Measurements from ENCODE around the gene TMEM129. TPM values are rescaled to one million over a fixed set of nuclear protein-coding genes. Genes with fewer than 3 reads are reported as not detected.

The TMEM129 gene
- total RNA-seq, 4 donors from 2014 or later = 28.9 to 106 (median 67.1) TPM

- no peak for TF ChIP-seq POLR2A (IDR thresholded peaks at IDR 0.05)
- TF ChIP-seq, protein P1, sequence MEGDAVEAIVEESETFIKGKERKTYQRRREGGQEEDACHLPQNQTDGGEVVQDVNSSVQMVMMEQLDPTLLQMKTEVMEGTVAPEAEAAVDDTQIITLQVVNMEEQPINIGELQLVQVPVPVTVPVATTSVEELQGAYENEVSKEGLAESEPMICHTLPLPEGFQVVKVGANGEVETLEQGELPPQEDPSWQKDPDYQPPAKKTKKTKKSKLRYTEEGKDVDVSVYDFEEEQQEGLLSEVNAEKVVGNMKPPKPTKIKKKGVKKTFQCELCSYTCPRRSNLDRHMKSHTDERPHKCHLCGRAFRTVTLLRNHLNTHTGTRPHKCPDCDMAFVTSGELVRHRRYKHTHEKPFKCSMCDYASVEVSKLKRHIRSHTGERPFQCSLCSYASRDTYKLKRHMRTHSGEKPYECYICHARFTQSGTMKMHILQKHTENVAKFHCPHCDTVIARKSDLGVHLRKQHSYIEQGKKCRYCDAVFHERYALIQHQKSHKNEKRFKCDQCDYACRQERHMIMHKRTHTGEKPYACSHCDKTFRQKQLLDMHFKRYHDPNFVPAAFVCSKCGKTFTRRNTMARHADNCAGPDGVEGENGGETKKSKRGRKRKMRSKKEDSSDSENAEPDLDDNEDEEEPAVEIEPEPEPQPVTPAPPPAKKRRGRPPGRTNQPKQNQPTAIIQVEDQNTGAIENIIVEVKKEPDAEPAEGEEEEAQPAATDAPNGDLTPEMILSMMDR (IDR thresholded peaks at IDR 0.05) = peak in 1 of 6 experiments; percentile 3
- Histone ChIP-seq H3K27ac (peak overlapping the region in 1 of 4 donors; percentile 18), H3K27me3 (no peaks in the 10 kb centered on the region), H3K9me3 (no peaks in the 10 kb centered on the region), H3K36me3 (no peaks in the 10 kb centered on the region), H3K4me3 (no peak overlapping the region), H3K4me1 (peaks cover 4 to 12% (median 6%) of the 10 kb centered on the region in 4 donors)
- DNase-seq = no peak
Measured at GRCh38 chr4:1752284-1753041, 31.3 kb upstream of the TMEM129 start.

DNA sequence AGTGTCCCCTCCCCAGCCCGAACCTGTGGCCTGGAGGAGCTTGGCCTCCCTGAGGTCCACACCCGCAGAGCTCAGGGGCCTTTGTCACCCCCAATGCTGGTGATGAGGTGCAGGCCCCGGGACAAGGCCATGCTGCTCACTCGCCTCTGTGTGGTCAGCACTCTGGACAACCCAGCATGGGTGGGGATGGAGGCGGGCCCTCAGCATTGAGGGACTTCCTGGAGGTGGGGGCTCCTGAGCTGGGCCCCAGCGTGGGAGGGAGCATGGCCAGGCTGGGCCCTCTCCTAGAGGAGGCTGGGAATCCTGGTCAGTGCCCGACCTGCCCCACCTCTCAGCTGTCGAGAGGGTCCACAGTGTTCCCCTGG, 30.8 kb upstream of the TMEM129 start:
- no peak for TF ChIP-seq POLR2A (IDR thresholded peaks at IDR 0.05)
- TF ChIP-seq, protein P1 (IDR thresholded peaks at IDR 0.05) = no peak
- Histone ChIP-seq H3K4me1 (peaks cover 4 to 12% (median 6%) of the 10 kb centered on the region in 4 donors), H3K27me3 (no peaks in the 10 kb centered on the region), H3K4me3 (no peak overlapping the region), H3K36me3 (no peaks in the 10 kb centered on the region), H3K9me3 (no peaks in the 10 kb centered on the region), H3K27ac (no peak overlapping the region)
- DNase-seq = no peak

- H3K9me3 ChIP-seq = no peaks in the 10 kb centered on the region
- no peak overlapping the region for H3K27ac ChIP-seq
- H3K4me3 ChIP-seq = no peak overlapping the region
- H3K27me3 ChIP-seq = no peaks in the 10 kb centered on the region
- no peaks in the 10 kb centered on the region for H3K36me3 ChIP-seq
- peaks cover 4 to 12% (median 6%) of the 10 kb centered on the region in 4 donors for H3K4me1 ChIP-seq
- DNase-seq = no peak
- TF ChIP-seq, protein P1 (IDR thresholded peaks at IDR 0.05) = no peak
- no peak for TF ChIP-seq POLR2A (IDR thresholded peaks at IDR 0.05)
Measured at GRCh38 chr4:1751155-1751918, 30.2 kb upstream of the TMEM129 start.

DNA sequence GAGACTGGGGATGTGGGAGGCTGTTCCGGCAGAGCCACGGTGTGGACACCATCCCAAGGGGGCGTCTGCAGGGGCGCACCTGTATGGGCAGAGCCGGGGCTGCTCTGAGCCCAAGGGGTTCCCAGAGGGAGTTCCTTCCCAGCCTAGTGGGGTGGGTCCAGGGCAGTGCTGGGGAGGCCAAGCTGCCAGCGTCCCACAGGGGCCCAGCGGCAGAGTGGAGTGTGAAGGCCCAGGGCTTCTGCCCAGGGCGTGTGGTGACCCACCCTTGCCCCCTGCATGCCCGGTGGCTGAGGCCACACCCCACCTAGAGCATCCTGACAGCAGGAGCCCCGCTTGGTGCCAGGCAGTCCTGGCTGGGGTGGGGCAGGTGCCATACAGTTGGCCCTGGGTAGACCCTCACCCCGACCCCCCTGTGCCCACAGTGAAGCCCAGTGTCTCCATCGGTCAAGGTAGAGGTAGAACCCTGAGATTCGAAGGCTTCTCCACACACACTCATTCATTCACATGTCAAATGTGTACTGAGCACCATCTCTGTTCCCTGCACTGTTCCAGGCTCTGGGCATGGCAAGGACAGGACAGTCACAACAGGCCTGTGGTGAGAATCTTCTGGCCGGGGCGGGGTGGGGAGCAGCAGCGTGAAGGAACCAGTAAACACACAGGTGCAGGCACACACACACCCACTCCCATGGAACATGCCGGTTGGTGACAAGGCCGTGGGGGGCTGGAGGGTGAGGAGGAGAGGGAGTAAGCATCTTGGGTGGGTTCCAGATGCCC, 29.4 kb upstream of the TMEM129 start:
- Histone ChIP-seq H3K9me3 (no peaks in the 10 kb centered on the region), H3K4me1 (peaks cover 4 to 12% (median 6%) of the 10 kb centered on the region in 4 donors), H3K27ac (no peak overlapping the region), H3K4me3 (no peak overlapping the region), H3K27me3 (no peaks in the 10 kb centered on the region), H3K36me3 (no peaks in the 10 kb centered on the region)
- no peak for DNase-seq
- TF ChIP-seq, protein P1 (IDR thresholded peaks at IDR 0.05) = no peak
- no peak for TF ChIP-seq POLR2A (IDR thresholded peaks at IDR 0.05)

DNA sequence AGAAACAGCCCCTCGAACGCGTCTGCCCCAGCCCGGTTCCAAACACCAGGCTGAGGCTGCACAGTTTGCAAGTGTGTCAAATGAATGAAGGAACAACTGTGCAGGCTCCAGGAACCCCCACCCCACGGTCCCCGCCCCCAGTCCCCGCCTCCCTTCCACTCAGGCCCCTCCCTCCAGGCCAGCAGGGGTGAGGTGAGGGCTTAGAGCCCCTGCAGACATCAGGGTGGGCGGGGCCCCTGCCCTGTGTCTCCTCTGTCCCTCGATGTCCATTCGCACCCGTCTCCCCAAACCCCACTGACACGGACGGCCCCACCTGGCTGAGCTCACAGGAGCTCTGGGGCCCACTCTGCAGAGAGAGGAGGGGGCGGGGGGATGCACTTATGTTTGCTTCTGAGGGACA, 28.7 kb upstream of the TMEM129 start:
- no peaks in the 10 kb centered on the region for H3K9me3 ChIP-seq
- H3K4me3 ChIP-seq = no peak overlapping the region
- TF ChIP-seq, protein P1 (IDR thresholded peaks at IDR 0.05) = no peak
- TF ChIP-seq POLR2A (IDR thresholded peaks at IDR 0.05) = no peak
- DNase-seq = no peak
- H3K27me3 ChIP-seq = no peaks in the 10 kb centered on the region
- no peak overlapping the region for H3K27ac ChIP-seq
- no peaks in the 10 kb centered on the region for H3K36me3 ChIP-seq
- peaks cover 4 to 12% (median 6%) of the 10 kb centered on the region in 4 donors for H3K4me1 ChIP-seq
